GM18499 (cell line): ENCODE measurements around the gene MPHOSPH10.
"Not testable (repeated sequence)": the region's sequence is repeated elsewhere in the genome, so short reads cannot be mapped to it uniquely, and the experiment has no call there.

Source experiments
- ATAC-seq: cut with Tn5 transposase; IDR thresholded peaks from one replicate; pipeline ENCODE4 v1.9.1; 2021; ENCODE audit warnings: moderate number of reproducible peaks; ENCODE audit not compliant: insufficient read depth, unreplicated experiment

Gene MPHOSPH10

GRCh38 chr2:71130152-71130904 is at the start of gene MPHOSPH10, which contains the start of gene MCEE:
Gene MPHOSPH10 (plus strand): TSS chr2:71130634. CDS start chr2:71130666, 32 bp downstream.
Gene MCEE (minus strand): TSS chr2:71130229. CDS start chr2:71130219, 10 bp downstream.
- ATAC-seq: peak; percentile 60

- peak; percentile 47 for ATAC-seq
Measured at GRCh38 chr2:71082402-71083252, 47.8 kb upstream of the MPHOSPH10 start.

- not testable (repeated sequence) for ATAC-seq
Measured at GRCh38 chr2:71083297-71083696, 47.1 kb upstream of the MPHOSPH10 start.

GRCh38 chr2:71083752-71084312 is 46.6 kb upstream of the MPHOSPH10 start:
- ATAC-seq: not testable (repeated sequence)

GRCh38 chr2:71085325-71086003 is 45.0 kb upstream of the MPHOSPH10 start:
- not testable (repeated sequence) for ATAC-seq

GRCh38 chr2:71089475-71089874 is 41.0 kb upstream of the MPHOSPH10 start:
- not testable (repeated sequence) for ATAC-seq

- ATAC-seq: not testable (repeated sequence)
Measured at GRCh38 chr2:71091808-71092207, 38.6 kb upstream of the MPHOSPH10 start.

- not testable (repeated sequence) for ATAC-seq
Measured at GRCh38 chr2:71092491-71093260, 37.8 kb upstream of the MPHOSPH10 start.

- no peak for ATAC-seq
Measured at GRCh38 chr2:71100195-71100964, 30.1 kb upstream of the MPHOSPH10 start.

GRCh38 chr2:71101656-71102055 is 28.8 kb upstream of the MPHOSPH10 start:
- ATAC-seq: no peak

GRCh38 chr2:71102981-71103681 is 27.3 kb upstream of the MPHOSPH10 start:
- ATAC-seq: no peak

- ATAC-seq: no peak
Measured at GRCh38 chr2:71103809-71104208, 26.6 kb upstream of the MPHOSPH10 start.

GRCh38 chr2:71106463-71106862 is 24.0 kb upstream of the MPHOSPH10 start:
- not testable (repeated sequence) for ATAC-seq

GRCh38 chr2:71108091-71108490 is 22.3 kb upstream of the MPHOSPH10 start:
- no peak for ATAC-seq

GRCh38 chr2:71113843-71114242 is 16.6 kb upstream of the MPHOSPH10 start:
- no peak for ATAC-seq

- no peak for ATAC-seq
Measured at GRCh38 chr2:71117063-71117462, 13.4 kb upstream of the MPHOSPH10 start.

GRCh38 chr2:71120195-71120594 is 10.2 kb upstream of the MPHOSPH10 start:
- no peak for ATAC-seq

GRCh38 chr2:71121479-71121878 is 9.0 kb upstream of the MPHOSPH10 start:
- no peak for ATAC-seq
